Activated CD4-positive, CD25-positive, alpha-beta regulatory T cell treated with anti-CD3 and anti-CD28 coated beads, Interleukin-2, amount 50 U/mL, for 24 hours (primary cell): Measurements from ENCODE around the gene KLHL12.
"Not testable (repeated sequence)": the region's sequence is repeated elsewhere in the genome, so short reads cannot be mapped to it uniquely, and the experiment has no call there.

Experiments used
- ATAC-seq, 2 donors: fragments of 150-1000 bp; cut with Tn5 transposase; one replicate each; pipeline ENCODE4 v1.10.0; 2021; ENCODE audit warnings: mild to moderate bottlenecking in 1 of 2, moderate library complexity in 1 of 2

KLHL12 gene

DNA sequence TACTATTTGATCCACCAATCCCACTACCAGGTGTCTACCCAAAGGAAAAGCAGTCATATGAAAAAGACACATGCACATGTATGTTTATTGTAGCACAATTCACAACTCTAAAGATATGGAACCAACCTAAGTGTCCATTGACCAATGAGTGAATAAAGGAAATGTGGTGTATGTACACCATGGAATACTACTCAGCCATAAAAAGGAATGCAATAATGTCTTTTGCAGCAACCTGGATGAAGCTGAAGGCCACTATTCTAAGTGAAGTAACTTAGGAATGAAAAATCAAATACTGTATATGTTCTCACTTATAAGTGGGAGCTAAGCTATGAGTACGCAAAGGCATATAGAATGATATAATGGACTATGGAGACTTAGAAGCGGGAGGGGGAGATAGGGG is 18.4 kb upstream of the KLHL12 start:
- ATAC-seq: no peak

DNA sequence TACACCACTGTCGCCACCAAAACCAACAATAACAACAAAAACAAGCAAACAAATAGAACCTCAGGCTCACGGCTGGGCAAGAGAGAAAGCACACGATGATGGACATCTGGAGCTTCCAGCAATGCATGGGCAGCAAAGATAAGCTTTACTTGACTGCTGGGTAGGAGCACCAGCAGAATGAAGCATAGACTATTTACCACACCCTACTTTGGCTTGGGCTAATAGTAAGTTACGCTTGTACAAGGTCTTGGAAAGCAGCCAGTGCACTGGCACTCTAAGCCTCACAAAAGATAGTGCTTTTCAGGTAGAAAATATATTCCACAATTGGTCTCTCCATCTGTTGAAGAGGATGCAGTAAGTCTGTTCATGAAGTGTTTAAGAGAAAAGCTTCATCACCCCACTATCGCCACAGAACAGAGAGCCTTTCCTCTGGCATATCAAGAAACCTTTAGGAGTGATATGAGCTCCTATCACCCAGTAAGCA is 17.4 kb upstream of the KLHL12 start:
- ATAC-seq: no peak

DNA sequence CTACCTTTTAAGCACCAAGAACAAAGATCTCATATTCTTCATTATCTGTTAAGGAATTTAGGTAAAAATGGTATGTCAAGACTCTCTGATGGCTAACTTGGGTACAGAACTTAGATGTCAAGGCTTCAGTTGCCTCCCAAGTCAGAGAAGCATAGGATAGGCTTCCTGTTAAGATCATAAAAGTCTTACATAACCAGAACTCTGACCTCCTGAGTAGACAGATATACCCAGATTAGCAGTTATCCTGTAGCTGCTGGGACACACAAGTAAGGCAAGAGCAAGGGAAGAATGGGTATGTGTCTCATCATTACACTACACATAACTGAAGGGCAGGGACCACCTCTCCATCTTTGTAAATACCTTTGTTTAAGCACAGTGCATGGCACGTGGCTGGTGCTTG is 15.4 kb upstream of the KLHL12 start:
- ATAC-seq: no peak

- no peak for ATAC-seq
Measured at GRCh38 chr1:202941372-202941771, 14.3 kb upstream of the KLHL12 start.

GRCh38 chr1:202940561-202940960 is 13.5 kb upstream of the KLHL12 start:
- no peak for ATAC-seq

DNA sequence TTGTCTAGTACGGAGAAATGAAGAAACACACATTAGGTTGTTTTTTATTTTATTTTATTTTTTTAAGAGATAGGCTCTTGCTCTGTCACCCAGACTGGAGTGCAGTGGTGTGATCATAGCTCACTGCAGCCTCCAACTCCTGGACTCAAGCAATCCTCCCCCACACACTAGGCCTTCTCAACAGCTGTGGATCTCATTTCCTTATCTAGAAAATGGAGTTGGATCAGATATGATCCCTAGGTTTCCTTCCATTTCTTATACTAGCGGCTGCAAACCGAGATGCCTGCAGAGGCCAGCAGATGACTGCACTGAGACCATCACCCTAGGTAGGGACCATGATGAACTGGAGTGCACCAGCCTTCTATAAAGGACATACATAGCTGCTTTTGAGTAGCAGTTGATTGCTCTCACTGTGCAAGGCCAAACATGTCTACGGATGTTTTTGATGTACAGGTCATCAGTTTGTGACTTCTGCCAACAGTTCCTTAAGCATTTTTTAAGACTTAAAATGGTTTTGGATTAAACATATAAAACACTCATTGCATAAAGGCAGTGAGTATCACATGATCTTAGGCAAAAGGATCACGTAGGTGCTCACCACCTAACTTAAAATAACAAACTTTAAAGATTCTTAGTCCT is 11.4 kb upstream of the KLHL12 start:
- no peak for ATAC-seq

DNA sequence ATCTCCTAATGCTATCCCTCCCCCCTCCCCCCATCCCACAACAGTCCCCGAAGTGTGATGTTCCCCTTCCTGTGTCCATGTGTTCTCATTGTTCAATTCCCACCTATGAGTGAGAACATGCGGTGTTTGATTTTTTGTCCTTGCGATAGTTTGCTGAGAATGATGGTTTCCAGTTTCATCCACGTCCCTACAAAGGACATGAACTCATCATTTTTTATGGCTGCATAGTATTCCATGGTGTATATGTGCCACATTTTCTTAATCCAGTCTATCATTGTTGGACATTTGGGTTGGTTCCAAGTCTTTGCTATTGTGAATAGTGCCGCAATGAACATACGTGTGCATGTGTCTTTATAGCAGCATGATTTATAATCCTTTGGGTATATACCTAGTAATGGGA is 9.4 kb upstream of the KLHL12 start:
- ATAC-seq: not testable (repeated sequence)

- no peak for ATAC-seq
Measured at GRCh38 chr1:202935844-202936243, 8.8 kb upstream of the KLHL12 start.

- ATAC-seq: no peak
Measured at GRCh38 chr1:202934755-202935154, 7.7 kb upstream of the KLHL12 start.

DNA sequence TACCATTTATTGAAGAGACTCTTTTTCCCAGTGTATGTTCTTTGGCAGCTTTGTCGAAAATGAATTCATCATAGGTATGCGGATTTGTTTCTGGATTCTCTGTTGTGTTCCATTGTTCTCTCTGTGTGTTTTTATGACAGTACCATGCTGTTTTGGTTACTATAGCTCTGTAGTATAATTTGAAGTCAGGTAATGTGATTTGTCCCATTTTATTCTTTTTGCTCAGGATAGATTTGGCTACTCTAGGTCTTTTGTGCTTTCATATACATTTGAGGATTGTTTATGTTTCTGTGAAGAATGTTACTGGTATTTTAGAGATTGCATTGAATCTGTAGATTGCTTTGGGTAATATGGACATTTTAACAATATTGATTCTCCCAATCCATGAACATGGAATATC is 5.4 kb upstream of the KLHL12 start:
- no peak for ATAC-seq

- ATAC-seq: no peak
Measured at GRCh38 chr1:202923533-202923932, 3.5 kb downstream of the KLHL12 start.

DNA sequence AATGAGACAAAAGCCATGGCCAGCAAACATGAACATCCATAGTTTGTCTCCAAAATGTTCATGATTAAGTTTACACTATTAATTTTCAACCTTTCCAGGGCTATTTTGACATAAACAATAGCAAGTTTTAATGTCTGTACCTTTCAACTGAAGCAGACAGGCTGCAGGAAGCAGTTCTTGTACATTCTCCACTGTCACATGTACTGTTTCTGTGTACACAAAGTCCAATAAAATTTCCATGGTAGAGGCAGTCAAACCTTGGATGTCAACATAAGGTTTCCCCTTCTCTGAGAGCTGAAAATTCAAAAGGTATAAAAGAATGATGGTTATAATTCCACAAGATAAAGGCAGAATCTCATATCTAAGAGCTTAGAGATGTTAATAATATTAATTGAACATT is 7.4 kb downstream of the KLHL12 start:
- ATAC-seq: no peak

DNA sequence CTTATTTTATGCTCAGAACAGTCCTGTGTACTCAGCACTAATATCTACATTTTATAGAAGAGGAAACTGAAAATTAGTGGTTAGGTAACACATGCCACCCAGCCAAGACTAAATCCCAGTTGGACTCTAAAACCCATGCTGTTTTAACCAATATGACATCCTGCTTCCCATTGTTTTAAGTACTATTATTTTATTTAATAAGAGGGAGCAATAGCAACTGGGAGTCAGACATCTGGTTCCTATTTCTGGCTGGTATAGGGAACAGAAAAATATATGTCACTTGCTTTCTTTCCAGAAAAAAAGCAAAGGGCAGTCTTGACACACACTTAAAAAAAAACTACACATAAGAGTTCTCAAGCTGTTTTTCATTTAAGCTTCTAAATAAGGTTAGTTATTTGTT is 11.9 kb downstream of the KLHL12 start:
- no peak for ATAC-seq

DNA sequence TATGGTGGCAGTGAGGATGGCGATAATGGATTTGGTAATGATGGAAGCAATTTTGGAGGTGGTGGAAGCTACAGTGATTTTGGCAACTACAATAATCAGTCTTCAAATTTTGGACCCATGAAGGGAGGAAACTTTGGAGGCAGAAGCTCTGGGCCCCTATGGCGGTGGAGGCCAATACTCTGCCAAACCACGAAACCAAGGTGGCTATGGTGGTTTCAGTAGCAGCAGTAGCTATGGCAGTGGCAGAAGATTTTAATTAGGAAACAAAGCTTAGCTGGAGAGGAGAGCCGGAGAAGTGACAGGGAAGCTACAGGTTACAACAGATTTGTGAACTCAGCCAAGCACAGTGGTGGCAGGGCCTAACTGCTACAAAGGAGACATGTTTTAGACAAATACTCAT is 14.6 kb downstream of the KLHL12 start:
- ATAC-seq: not testable (repeated sequence)

DNA sequence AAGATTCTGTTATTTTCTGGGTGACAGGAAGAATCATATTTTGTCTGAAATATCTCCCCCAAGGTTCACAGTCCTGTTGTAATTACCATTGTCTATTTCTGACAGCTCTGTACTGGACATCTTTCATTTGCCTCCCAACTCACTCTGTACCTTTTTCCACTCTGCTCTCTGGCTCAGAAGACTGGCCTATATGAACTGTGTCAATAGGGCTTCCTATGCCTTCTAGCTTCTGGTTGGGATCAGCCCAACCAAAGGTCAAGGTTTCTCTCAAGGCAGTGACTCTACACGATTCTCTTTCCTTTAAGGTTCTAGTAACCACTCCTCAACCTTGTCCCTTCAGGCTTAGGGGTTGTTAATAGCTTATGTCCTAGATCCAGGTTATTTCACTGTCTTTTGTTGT is 17.5 kb downstream of the KLHL12 start:
- no peak for ATAC-seq

GRCh38 chr1:202908998-202909397 is 18.0 kb downstream of the KLHL12 start:
- no peak for ATAC-seq

GRCh38 chr1:202905331-202905730 is 21.7 kb downstream of the KLHL12 start:
- ATAC-seq: no peak

GRCh38 chr1:202903808-202904207 is 23.2 kb downstream of the KLHL12 start:
- not testable (repeated sequence) for ATAC-seq

DNA sequence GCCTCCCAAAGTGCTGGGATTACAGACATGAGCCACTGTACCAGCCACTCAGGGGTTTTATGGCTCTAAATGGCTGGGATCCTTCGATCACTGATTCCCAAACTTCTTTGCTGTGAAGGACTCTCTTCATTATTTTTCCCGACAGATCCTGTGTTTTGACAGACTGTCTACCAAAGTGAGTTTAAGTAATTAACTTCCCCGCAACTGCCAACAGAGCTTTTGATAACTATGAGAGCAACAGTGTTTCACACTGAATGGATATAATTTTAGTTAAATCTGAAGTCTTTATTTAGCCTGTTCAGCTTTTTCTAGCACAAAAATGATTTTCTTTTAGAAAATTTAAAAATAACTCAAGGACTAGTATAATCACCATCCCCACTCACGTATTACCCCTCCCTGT is 25.5 kb downstream of the KLHL12 start:
- no peak for ATAC-seq

DNA sequence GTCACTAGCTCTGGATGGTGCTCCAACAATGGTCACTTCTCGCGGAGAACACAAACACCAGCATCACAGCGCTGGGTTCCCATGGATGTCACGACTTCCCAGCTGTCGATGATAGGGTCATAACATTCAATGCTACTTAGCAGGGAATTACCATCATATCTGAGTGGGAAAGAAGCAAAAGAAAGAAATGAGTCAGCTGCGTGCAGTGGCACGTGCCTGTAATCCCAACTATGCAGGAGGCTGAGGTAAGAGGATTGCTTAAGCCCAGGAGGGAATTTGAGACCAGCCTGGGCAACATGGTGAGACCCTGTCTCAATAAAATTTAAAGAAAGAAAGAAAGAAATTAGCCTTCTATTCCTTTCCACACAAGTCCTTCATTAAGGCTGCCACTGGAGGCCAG is 34.5 kb downstream of the KLHL12 start:
- ATAC-seq: no peak

GRCh38 chr1:202890392-202890791 is 36.6 kb downstream of the KLHL12 start:
- no peak for ATAC-seq

DNA sequence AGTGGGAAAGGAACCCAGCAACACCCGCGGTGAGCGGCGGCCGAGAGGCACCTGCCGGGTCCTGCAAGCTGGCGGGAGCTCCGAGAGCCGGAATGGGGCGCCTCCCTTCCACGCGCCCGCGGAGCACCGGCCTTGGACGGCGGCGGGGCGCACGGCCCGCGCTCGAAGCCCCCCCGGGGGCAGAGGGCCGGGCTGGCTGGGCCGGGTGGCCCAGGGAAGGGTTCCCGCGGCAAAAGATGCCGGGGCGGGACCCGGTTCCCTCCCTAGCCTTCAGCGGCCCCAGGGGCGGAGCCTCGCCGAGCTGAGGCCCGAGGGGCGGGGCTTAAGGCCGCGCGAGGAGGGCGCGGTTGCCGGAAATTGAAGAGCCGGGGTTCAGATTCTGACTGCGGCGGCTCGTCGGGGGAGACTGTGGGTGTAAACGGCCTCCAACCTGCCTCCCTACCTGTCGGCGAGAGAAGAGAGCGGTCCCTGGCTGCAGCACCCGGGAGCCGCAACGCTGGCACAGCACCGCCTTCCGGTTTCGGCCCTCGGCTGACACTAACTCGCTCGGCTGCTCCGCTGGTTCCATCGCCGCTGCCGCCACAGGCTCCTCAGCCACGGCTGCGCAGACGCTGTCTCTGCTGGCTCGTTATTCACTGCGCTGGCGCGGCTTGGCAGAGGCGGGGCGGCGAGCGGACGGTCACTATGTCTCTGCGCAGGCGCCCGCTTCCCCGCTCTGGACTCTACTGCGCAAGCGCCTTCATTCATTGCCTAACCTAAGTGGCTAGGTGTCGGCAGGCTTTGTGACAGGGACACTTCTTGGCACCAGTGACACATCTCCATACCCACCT is 38.3 kb downstream of the KLHL12 start, which contains the start of gene RABIF:
TSS of gene RABIF (minus strand) at position 619 of the 830 bp plus-strand sequence. CDS start at position 568, 51 bp downstream.
- peak; percentile 91 for ATAC-seq

- no peak for ATAC-seq
Measured at GRCh38 chr1:202888221-202888530, 38.9 kb downstream of the KLHL12 start.

DNA sequence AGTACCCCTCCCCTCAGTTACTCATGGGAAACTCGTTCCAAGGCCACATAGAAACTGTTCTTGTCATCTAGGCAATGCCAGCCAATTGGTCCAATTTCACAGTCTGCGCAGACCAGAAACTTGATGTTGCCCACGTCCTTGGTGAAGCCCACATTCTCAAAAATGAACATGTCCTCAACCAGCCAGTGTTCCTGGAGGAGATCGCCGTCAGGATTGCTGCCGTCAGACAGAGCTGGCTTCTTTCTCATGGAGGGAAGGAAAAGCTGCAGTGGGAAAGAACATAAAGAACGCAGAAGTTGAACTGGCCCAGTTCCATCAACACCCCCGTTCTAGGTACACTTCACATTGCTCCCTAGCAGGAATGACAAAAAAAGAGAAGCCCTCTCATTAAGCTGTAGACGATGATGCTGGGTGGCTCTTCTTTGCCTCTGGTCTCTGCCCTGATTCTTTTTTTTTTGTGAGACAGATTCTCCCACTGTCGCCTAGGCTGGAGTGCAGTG is 46.0 kb downstream of the KLHL12 start:
- ATAC-seq: no peak
